H1 (cell line): ENCODE measurements around the gene APOA1. TPM values are rescaled to one million over a fixed set of nuclear protein-coding genes. Genes with fewer than 3 reads are reported as not detected.

Source experiments
- CTCF ChIA-PET: fragments of 300-600 bp; sonication (Branson Sonifier 250); formaldehyde crosslinking; loops from one replicate; lab custom pipeline; 2021; ENCODE audit not compliant: partially characterized antibody; lab: Charles Lee
- POLR2A ChIA-PET: fragments of 300-600 bp; sonication (Branson Sonifier 250); formaldehyde crosslinking; loops from one replicate; lab custom pipeline; 2021; ENCODE audit warnings: inconsistent platforms; ENCODE audit not compliant: partially characterized antibody; lab: Charles Lee
- DNase-seq, 2 experiments: peaks; one replicate each; pipeline versions ENCODE4 v3.0.0 to v3.0.0-alpha.2; 2010 to 2022; ENCODE audit warnings: low spot score in 2 of 2, low read depth in 1 of 2, mixed read lengths in 1 of 2
- FAIRE-seq: peaks from 2 replicates; lab custom pipeline; 2011; peaks lifted over from hg19 to GRCh38; lab: Jason Lieb, UNC
- H2AFZ ChIP-seq: 2 replicates; pipeline ENCODE4 v1.8.1; 2012; ENCODE audit warnings: low read length, inconsistent platforms
- H2AK5ac ChIP-seq: 2 replicates; pipeline ENCODE4 v1.6.1; 2013; ENCODE audit warnings: low read depth, low read length
- H2BK120ac ChIP-seq: replicated peaks from 2 replicates; pipeline ENCODE3; 2013; ENCODE audit warnings: low read depth, low read length, inconsistent platforms
- H2BK12ac ChIP-seq: 2 replicates; pipeline ENCODE4 v1.6.1; 2013; ENCODE audit warnings: low read depth, low read length
- H2BK15ac ChIP-seq: 2 replicates; pipeline ENCODE4 v1.6.1; 2013; ENCODE audit warnings: low read length
- H2BK20ac ChIP-seq: 2 replicates; pipeline ENCODE4 v1.6.1; 2013; ENCODE audit warnings: low read length
- H2BK5ac ChIP-seq: 2 replicates; pipeline ENCODE4 v1.6.1; 2013; ENCODE audit warnings: low read depth, low read length
- H3K14ac ChIP-seq: 2 replicates; pipeline ENCODE4 v1.6.1; 2013; ENCODE audit warnings: inconsistent platforms; ENCODE audit not compliant: insufficient read length
- H3K18ac ChIP-seq: 2 replicates; pipeline ENCODE4 v1.6.1; 2013; ENCODE audit warnings: low read length; ENCODE audit errors: extremely low read depth
- H3K23ac ChIP-seq: 2 replicates; pipeline ENCODE4 v1.6.1; 2013; ENCODE audit warnings: inconsistent platforms; ENCODE audit not compliant: insufficient read length
- H3K23me2 ChIP-seq: 2 replicates; pipeline ENCODE4 v1.6.1; 2013; ENCODE audit warnings: low read depth, low read length
- H3K27ac ChIP-seq: 2 replicates; pipeline ENCODE4 v1.6.1; 2011; ENCODE audit warnings: low read depth, low read length, inconsistent platforms
- H3K27me3 ChIP-seq, 4 experiments: replicated peaks in 1 of 4; 1 replicate in 1 of 4; 2 replicates in 3 of 4; pipeline versions ENCODE4 v1.6.1 to v1.8.1; 2011 to 2013; ENCODE audit warnings: low read length in 3 of 4, mild to moderate bottlenecking in 3 of 4, inconsistent platforms in 2 of 4, mixed read lengths in 2 of 4, moderate library complexity in 1 of 4; ENCODE audit not compliant: control insufficient read depth in 3 of 4, insufficient read depth in 3 of 4; ENCODE audit errors: extremely low read depth in 1 of 4
- H3K36me3 ChIP-seq, 4 experiments: 2 replicates each; pipeline versions ENCODE4 v1.6.1 to v1.8.1; 2011 to 2013; ENCODE audit warnings: mild to moderate bottlenecking in 4 of 4, low read length in 3 of 4, moderate library complexity in 2 of 4, control low read depth in 1 of 4, inconsistent platforms in 1 of 4; ENCODE audit not compliant: insufficient read depth in 4 of 4, control insufficient read depth in 2 of 4
- H3K4ac ChIP-seq: replicated peaks from 2 replicates; pipeline ENCODE3; 2013; ENCODE audit warnings: low read length, low read depth, mixed read lengths, inconsistent platforms; ENCODE audit not compliant: insufficient read length
- H3K4me1 ChIP-seq, 4 experiments: replicated peaks in 1 of 4; 1 replicate in 1 of 4; 2 replicates in 3 of 4; pipeline versions ENCODE4 v1.6.1 to v1.8.1; 2011 to 2013; ENCODE audit warnings: low read length in 3 of 4, inconsistent platforms in 2 of 4, mixed read lengths in 1 of 4; ENCODE audit not compliant: insufficient read depth in 4 of 4, control insufficient read depth in 3 of 4
- H3K4me2 ChIP-seq, 2 experiments: 2 replicates each; pipeline versions ENCODE4 v1.6.1 to v1.8.1; 2011 to 2013; ENCODE audit warnings: low read depth in 2 of 2, low read length in 2 of 2, control low read depth in 1 of 2, inconsistent platforms in 1 of 2, mild to moderate bottlenecking in 1 of 2; ENCODE audit not compliant: insufficient read depth in 1 of 2
- H3K4me3 ChIP-seq, 4 experiments: fragments of 200-600, 300-600 bp in 1 of 4; sonication (generic), shearing (Covaris generic), sonication (Bioruptor Twin) in 1 of 4; 2 replicates each; pipeline versions ENCODE4 v1.5.1 to v1.8.1; 2011 to 2016; ENCODE audit warnings: low read length in 4 of 4, low read depth in 3 of 4, control low read depth in 2 of 4, inconsistent platforms in 2 of 4, mild to moderate bottlenecking in 2 of 4, mixed read lengths in 1 of 4, moderate library complexity in 1 of 4; ENCODE audit not compliant: insufficient read depth in 2 of 4; ENCODE audit errors: extremely low read depth in 1 of 4
- H3K56ac ChIP-seq: replicated peaks from 2 replicates; pipeline ENCODE3; 2013; ENCODE audit warnings: low read depth, mild to moderate bottlenecking, mixed read lengths, low read length, inconsistent platforms; ENCODE audit not compliant: insufficient read length
- H3K79me1 ChIP-seq: 2 replicates; pipeline ENCODE4 v1.6.1; 2013; ENCODE audit warnings: low read depth, low read length, control low read depth
- H3K79me2 ChIP-seq, 2 experiments: 2 replicates each; pipeline versions ENCODE4 v1.6.1 to v1.8.1; 2012 to 2013; ENCODE audit warnings: low read length in 2 of 2, mild to moderate bottlenecking in 2 of 2, inconsistent platforms in 1 of 2; ENCODE audit not compliant: insufficient read depth in 2 of 2, control insufficient read depth in 1 of 2
- H3K9ac ChIP-seq, 4 experiments: replicated peaks in 1 of 4; 1 replicate in 1 of 4; 2 replicates in 3 of 4; pipeline versions ENCODE4 v1.6.1 to v1.8.1; 2011 to 2013; ENCODE audit warnings: low read depth in 3 of 4, low read length in 3 of 4, control low read depth in 2 of 4, mild to moderate bottlenecking in 2 of 4, moderate library complexity in 2 of 4, inconsistent platforms in 1 of 4; ENCODE audit errors: extremely low read depth in 1 of 4
- H3K9me3 ChIP-seq, 2 experiments: 2 replicates each; pipeline versions ENCODE4 v1.6.1 to v1.8.1; 2012 to 2013; ENCODE audit warnings: mild to moderate bottlenecking in 2 of 2, moderate library complexity in 2 of 2, control low read depth in 1 of 2, inconsistent platforms in 1 of 2, low read depth in 1 of 2, low read length in 1 of 2, mixed read lengths in 1 of 2; ENCODE audit not compliant: insufficient read depth in 2 of 2
- H4K20me1 ChIP-seq, 2 experiments: replicated peaks in 1 of 2; 2 replicates each; pipeline versions ENCODE3 to v1.8.1; 2011 to 2013; ENCODE audit warnings: inconsistent platforms in 2 of 2, low read length in 2 of 2, mild to moderate bottlenecking in 1 of 2; ENCODE audit not compliant: insufficient read depth in 2 of 2, control insufficient read depth in 1 of 2
- H4K5ac ChIP-seq: 2 replicates; pipeline ENCODE4 v1.6.1; 2013; ENCODE audit warnings: low read length, low read depth, mixed read lengths, inconsistent platforms; ENCODE audit not compliant: insufficient read length
- H4K8ac ChIP-seq: 2 replicates; pipeline ENCODE4 v1.8.0; 2013; ENCODE audit warnings: mild to moderate bottlenecking, moderate library complexity, low read length, inconsistent platforms; ENCODE audit not compliant: insufficient read depth; ENCODE audit errors: extremely low read depth
- H4K91ac ChIP-seq: replicated peaks from 2 replicates; pipeline ENCODE3; 2013; ENCODE audit warnings: low read length, mixed read lengths, inconsistent platforms; ENCODE audit not compliant: insufficient read length
- CBX5 ChIP-seq: fragments of 300-800, 300-1000 bp; sonication (generic); IDR thresholded peaks from 2 replicates; pipeline ENCODE4 v1.7.1; 2016; ENCODE audit warnings: antibody characterized with exemption, low read length, low read depth
- RAD21 ChIP-seq, 2 experiments: IDR thresholded peaks in 1 of 2; conservative IDR thresholded peaks in 1 of 2; 2 replicates each; pipeline ENCODE4 v1.6.1; 2011; ENCODE audit warnings: low read depth in 2 of 2, low read length in 2 of 2, improper control_type of control experiment in 1 of 2, inconsistent platforms in 1 of 2, mild to moderate bottlenecking in 1 of 2, moderate library complexity in 1 of 2
- RXRA ChIP-seq: IDR thresholded peaks from 2 replicates; pipeline ENCODE4 v1.6.1; 2011; ENCODE audit warnings: low read depth, mild to moderate bottlenecking, low read length, moderate library complexity; ENCODE audit not compliant: insufficient read depth
- WGBS, 2 experiments: shearing (Covaris generic) in 1 of 2; methylation state at CpG; one replicate each; pipeline versions ENCODE4 v1.1.6 to v1.1.7; 2013 to 2015; ENCODE audit warnings: low lambda C conversion rate in 2 of 2, mixed read lengths in 2 of 2, inconsistent platforms in 1 of 2, low coverage in 1 of 2, missing lambda C conversion rate in 1 of 2; ENCODE audit not compliant: insufficient replicate concordance in 2 of 2, insufficient coverage in 1 of 2, insufficient read length in 1 of 2; ENCODE audit errors: extremely low coverage in 1 of 2, missing lambda C conversion rate in 1 of 2; 5-methylcytosine and 5-hydroxymethylcytosine counted together
- polyA plus RNA-seq, 7 experiments: library from polyadenylated mRNA; depleted of rRNA in 3 of 7; stranded (reverse) in 5 of 7; unstranded in 2 of 7; fragments of >200 nt in 5 of 7; fragments of 200-250 nt in 2 of 7; gene quantifications; 1 replicate in 5 of 7; 2 replicates in 1 of 7; 4 replicates in 1 of 7; pipeline versions ENCODE4 v1.2.1 to v1.2.3, GENCODE V29; 2011 to 2013; ENCODE audit warnings: missing spikeins in 2 of 7, mixed read lengths in 2 of 7
- total RNA-seq: library from RNA; stranded (reverse); fragmentation: NEBNext Ultra II Directional; extraction: Animal tissue kit (Norgen Biotek cat#: 25700); gene quantifications from 2 replicates; pipeline ENCODE4 v1.2.1, GENCODE V29; 2021
- TF ChIP-seq, protein P1 (sequence below): IDR thresholded peaks from 2 replicates; pipeline ENCODE4 v1.6.1; 2012; ENCODE audit warnings: inconsistent platforms
- TF ChIP-seq, protein P2 (sequence below): IDR thresholded peaks from 2 replicates; pipeline ENCODE4 v1.6.1; 2011; ENCODE audit warnings: low read length, improper control_type of control experiment

The APOA1 gene
- total and polyA plus RNA-seq, 2 of the 8 experiments (the other 6 are each of a cell fraction or from before 2014, with no cell fraction given), result 0.80 TPM; not detected in 1

DNA sequence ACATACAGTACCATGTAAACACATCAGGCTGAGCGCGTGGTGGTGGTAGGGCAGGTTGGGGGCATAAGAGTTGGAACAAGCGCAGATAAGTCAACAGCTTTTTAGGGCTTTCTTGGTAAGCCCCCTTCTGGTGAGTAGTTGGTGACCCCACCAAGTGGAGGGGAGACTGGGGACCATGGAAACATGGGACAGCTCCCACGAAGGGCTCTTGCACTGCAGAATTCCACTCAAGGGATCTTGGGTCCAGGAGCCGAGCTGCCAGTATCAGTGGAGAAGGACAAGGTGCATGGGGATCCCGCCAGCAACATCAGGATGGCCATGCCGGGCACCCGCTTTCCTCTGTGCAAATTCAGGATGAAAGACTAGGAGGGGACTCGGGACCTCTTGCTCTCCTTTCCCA lies 6.2 kb upstream of the APOA1 start:
- Histone ChIP-seq H3K14ac (no peak overlapping the region), H3K18ac (no peak overlapping the region), H3K4me1 (no peaks in the 10 kb centered on the region; a peak in 1 of 7 replicates), H3K9me3 (no peaks in the 10 kb centered on the region), H3K27ac (no peak overlapping the region), H2AK5ac (no peak overlapping the region), H3K79me2 (no peaks in the 10 kb centered on the region), H4K8ac (no peak overlapping the region), H3K4ac (no peak overlapping the region), H3K27me3 (no peaks in the 10 kb centered on the region), H3K4me3 (no peak overlapping the region), H4K91ac (no peak overlapping the region), H2BK12ac (no peak overlapping the region), H2BK120ac (no peak overlapping the region), H3K23me2 (no peaks in the 10 kb centered on the region), H2AFZ (no peak overlapping the region), H3K23ac (no peak overlapping the region), H3K36me3 (peaks cover 9 to 41% (median 25%) of the 10 kb centered on the region in 4 experiments; a peak in 7 of 8 replicates), H3K79me1 (no peaks in the 10 kb centered on the region), H3K4me2 (no peak overlapping the region), H2BK20ac (no peak overlapping the region), H4K5ac (no peak overlapping the region), H2BK15ac (no peak overlapping the region), H3K9ac (no peak overlapping the region), H3K56ac (no peak overlapping the region), H2BK5ac (no peak overlapping the region), H4K20me1 (no peaks in the 10 kb centered on the region)
- TF ChIP-seq RXRA, result no peak
- TF ChIP-seq CBX5, result no peak
- TF ChIP-seq, protein P1, sequence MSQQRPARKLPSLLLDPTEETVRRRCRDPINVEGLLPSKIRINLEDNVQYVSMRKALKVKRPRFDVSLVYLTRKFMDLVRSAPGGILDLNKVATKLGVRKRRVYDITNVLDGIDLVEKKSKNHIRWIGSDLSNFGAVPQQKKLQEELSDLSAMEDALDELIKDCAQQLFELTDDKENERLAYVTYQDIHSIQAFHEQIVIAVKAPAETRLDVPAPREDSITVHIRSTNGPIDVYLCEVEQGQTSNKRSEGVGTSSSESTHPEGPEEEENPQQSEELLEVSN, result no peak
- TF ChIP-seq, protein P2, sequence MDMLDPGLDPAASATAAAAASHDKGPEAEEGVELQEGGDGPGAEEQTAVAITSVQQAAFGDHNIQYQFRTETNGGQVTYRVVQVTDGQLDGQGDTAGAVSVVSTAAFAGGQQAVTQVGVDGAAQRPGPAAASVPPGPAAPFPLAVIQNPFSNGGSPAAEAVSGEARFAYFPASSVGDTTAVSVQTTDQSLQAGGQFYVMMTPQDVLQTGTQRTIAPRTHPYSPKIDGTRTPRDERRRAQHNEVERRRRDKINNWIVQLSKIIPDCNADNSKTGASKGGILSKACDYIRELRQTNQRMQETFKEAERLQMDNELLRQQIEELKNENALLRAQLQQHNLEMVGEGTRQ, result no peak
- TF ChIP-seq RAD21 (IDR thresholded peaks at IDR 0.05 in 1 of 2, conservative IDR thresholded peaks at IDR 0.05 in 1 of 2; ENCODE audit: low read depth in 2 of 2, low read length in 2 of 2), result no peak
- DNase-seq (no peak), FAIRE-seq (no peak)
- POLR2A ChIA-PET, result interaction anchor here (1.1 kb wide), 1 partner anchor 300 kb away, joined by 3 read pairs; the partner anchor contains the start of gene PAFAH1B2
- CTCF ChIA-PET, result interaction anchor here (0.6 to 0.7 kb wide), 2 partner anchors 53 to 304 kb away, joined by 3 read pairs; no protein-coding TSS in a partner anchor
- 93% methylated on average over 9 of the region's 9 CpGs; no CpG with 5 or more reads in 1 of the 2 experiments for WGBS, 2 experiments
